ENCODE measurements around the gene SLC66A2. TPM values are rescaled to one million over a fixed set of nuclear protein-coding genes. Genes with fewer than 3 reads are reported as not detected.

SLC66A2 gene
- total RNA-seq, 2 experiments from 2014 or later, result 26.0 to 26.8 TPM

- Mint-ChIP-seq H3K27ac (peak overlapping the region; percentile 71), H3K27me3 (ENCODE audit: low read depth) (no peaks in the 10 kb centered on the region), H3K4me3 (no peak overlapping the region), H3K4me1 (ENCODE audit: low read depth) (peaks cover 69% of the 10 kb centered on the region), H3K9me3 (no peaks in the 10 kb centered on the region), H3K36me3 (ENCODE audit: low read depth) (peaks cover 31% of the 10 kb centered on the region)
- CTCF ChIA-PET, result no interaction called here
- DNase-seq, result no peak
- intact Hi-C loops (cut with micrococcal nuclease), result loop anchor here (2.0 kb wide), 1 partner anchor 172 kb away; no protein-coding TSS in a partner anchor
Measured at GRCh38 chr18:79983253-79983652, 31.8 kb upstream of the SLC66A2 start.

DNA sequence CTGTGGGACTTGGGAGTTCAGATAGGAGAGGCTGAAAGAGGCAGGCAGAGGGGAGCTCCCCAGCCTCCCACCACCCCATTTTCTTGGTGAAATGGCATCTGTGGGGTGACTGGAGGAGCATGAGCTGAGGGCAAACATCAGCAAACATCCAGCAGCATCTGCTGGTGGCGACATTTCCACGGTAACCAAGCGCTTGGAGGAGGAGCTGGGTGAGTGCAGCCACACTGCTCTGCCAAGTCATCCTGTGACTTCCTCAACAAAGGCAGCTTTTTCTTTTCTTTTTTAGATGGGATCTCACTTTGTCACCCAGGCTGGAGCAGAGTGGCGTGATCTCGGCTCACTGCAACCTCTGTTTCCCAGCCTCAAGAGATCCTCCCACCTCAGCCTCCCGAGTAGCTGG, 31.3 kb upstream of the SLC66A2 start:
- Mint-ChIP-seq H3K27me3 (ENCODE audit: low read depth) (no peaks in the 10 kb centered on the region), H3K27ac (peak overlapping the region; percentile 71), H3K9me3 (no peaks in the 10 kb centered on the region), H3K4me1 (ENCODE audit: low read depth) (peaks cover 74% of the 10 kb centered on the region), H3K36me3 (ENCODE audit: low read depth) (peaks cover 35% of the 10 kb centered on the region), H3K4me3 (peak overlapping the region; percentile 29)
- CTCF ChIA-PET, result no interaction called here
- intact Hi-C loops (cut with micrococcal nuclease), result loop anchor here (2.0 kb wide), 1 partner anchor 172 kb away; no protein-coding TSS in a partner anchor
- DNase-seq, result peak; percentile 62

DNA sequence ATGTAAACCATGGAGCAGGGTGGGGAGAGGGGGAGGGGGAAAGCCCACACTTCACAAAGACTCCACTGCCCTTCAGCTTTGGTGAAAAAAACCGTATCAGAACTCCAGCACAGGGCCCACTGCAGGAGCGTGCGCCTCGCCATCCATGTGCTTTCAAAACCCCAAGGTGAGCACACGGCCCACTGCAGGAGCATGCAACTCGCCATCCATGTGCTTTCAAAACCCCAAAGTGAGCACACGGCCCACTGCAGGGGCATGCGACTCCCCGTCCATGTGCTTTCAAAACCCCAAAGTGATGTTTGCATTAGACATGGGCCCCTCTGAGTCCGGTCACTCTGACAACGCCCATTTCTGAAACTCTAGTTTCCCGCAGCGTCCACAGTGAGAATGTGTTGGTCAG, 29.1 kb upstream of the SLC66A2 start:
- H3K4me1 Mint-ChIP-seq (ENCODE audit: low read depth), result peaks cover 63% of the 10 kb centered on the region
- H3K27me3 Mint-ChIP-seq (ENCODE audit: low read depth), result no peaks in the 10 kb centered on the region
- H3K9me3 Mint-ChIP-seq, result no peaks in the 10 kb centered on the region
- CTCF ChIA-PET, result no interaction called here
- no peak overlapping the region for H3K4me3 Mint-ChIP-seq
- intact Hi-C loops (cut with micrococcal nuclease), result no loop called here
- no peak overlapping the region for H3K27ac Mint-ChIP-seq
- DNase-seq, result no peak
- peaks cover 31% of the 10 kb centered on the region for H3K36me3 Mint-ChIP-seq (ENCODE audit: low read depth)

- DNase-seq, result no peak
- CTCF ChIA-PET, result no interaction called here
- Mint-ChIP-seq H3K4me1 (ENCODE audit: low read depth) (peaks cover 56% of the 10 kb centered on the region), H3K4me3 (no peak overlapping the region), H3K27ac (peak overlapping the region; percentile 18), H3K9me3 (no peaks in the 10 kb centered on the region), H3K27me3 (ENCODE audit: low read depth) (no peaks in the 10 kb centered on the region), H3K36me3 (ENCODE audit: low read depth) (peaks cover 29% of the 10 kb centered on the region)
- intact Hi-C loops (cut with micrococcal nuclease), result no loop called here
Measured at GRCh38 chr18:79979843-79980242, 28.4 kb upstream of the SLC66A2 start.

GRCh38 chr18:79975985-79976680, 24.7 kb upstream of the SLC66A2 start:
- Mint-ChIP-seq H3K27me3 (ENCODE audit: low read depth) (no peaks in the 10 kb centered on the region), H3K27ac (no peak overlapping the region), H3K4me3 (no peak overlapping the region), H3K4me1 (ENCODE audit: low read depth) (peaks cover 24% of the 10 kb centered on the region), H3K36me3 (ENCODE audit: low read depth) (peaks cover 43% of the 10 kb centered on the region), H3K9me3 (no peaks in the 10 kb centered on the region)
- DNase-seq, result no peak
- intact Hi-C loops (cut with micrococcal nuclease), result no loop called here
- CTCF ChIA-PET, result interaction anchor here (2.3 kb wide), 1 partner anchor 9 kb away, joined by 10 read pairs; no protein-coding TSS in a partner anchor

DNA sequence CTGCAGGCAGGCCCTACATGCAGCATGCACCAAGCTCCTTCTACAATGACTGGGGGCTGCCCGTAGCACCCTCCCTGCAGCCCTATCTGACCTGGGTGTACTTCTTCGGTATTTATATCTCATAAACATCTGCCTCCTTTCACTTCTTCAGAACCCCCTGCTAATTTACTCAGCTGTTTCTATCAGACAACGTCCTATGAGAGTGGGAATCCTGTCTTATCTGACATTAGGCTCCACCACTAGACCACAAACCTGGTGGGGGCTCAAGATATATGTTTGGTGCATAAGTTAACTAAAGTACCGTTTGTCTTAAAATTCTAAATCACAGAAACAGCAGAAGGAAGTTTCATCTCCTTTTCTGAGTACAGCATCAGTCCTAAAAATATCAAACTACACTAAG, 23.6 kb upstream of the SLC66A2 start:
- H3K9me3 Mint-ChIP-seq, result no peaks in the 10 kb centered on the region
- CTCF ChIA-PET, result interaction anchor here (2.3 kb wide), 1 partner anchor 10 kb away, joined by 10 read pairs; no protein-coding TSS in a partner anchor
- H3K36me3 Mint-ChIP-seq (ENCODE audit: low read depth), result peaks cover 44% of the 10 kb centered on the region
- peaks cover 15% of the 10 kb centered on the region for H3K4me1 Mint-ChIP-seq (ENCODE audit: low read depth)
- no peak overlapping the region for H3K4me3 Mint-ChIP-seq
- intact Hi-C loops (cut with micrococcal nuclease), result no loop called here
- no peak overlapping the region for H3K27ac Mint-ChIP-seq
- DNase-seq, result no peak
- no peaks in the 10 kb centered on the region for H3K27me3 Mint-ChIP-seq (ENCODE audit: low read depth)

- DNase-seq, result no peak
- intact Hi-C loops (cut with micrococcal nuclease), result no loop called here
- CTCF ChIA-PET, result interaction anchor here (2.3 kb wide), 1 partner anchor 11 kb away, joined by 10 read pairs; no protein-coding TSS in a partner anchor
- Mint-ChIP-seq H3K36me3 (ENCODE audit: low read depth) (peaks cover 42% of the 10 kb centered on the region), H3K27ac (no peak overlapping the region), H3K9me3 (no peaks in the 10 kb centered on the region), H3K27me3 (ENCODE audit: low read depth) (no peaks in the 10 kb centered on the region), H3K4me1 (ENCODE audit: low read depth) (peaks cover 10% of the 10 kb centered on the region), H3K4me3 (no peak overlapping the region)
Measured at GRCh38 chr18:79974025-79974654, 22.7 kb upstream of the SLC66A2 start.

GRCh38 chr18:79973517-79973916, 22.1 kb upstream of the SLC66A2 start:
- no peaks in the 10 kb centered on the region for H3K27me3 Mint-ChIP-seq (ENCODE audit: low read depth)
- CTCF ChIA-PET, result no interaction called here
- intact Hi-C loops (cut with micrococcal nuclease), result no loop called here
- H3K9me3 Mint-ChIP-seq, result no peaks in the 10 kb centered on the region
- H3K4me1 Mint-ChIP-seq (ENCODE audit: low read depth), result peaks cover 10% of the 10 kb centered on the region
- peaks cover 41% of the 10 kb centered on the region for H3K36me3 Mint-ChIP-seq (ENCODE audit: low read depth)
- no peak for DNase-seq
- H3K4me3 Mint-ChIP-seq, result no peak overlapping the region
- H3K27ac Mint-ChIP-seq, result no peak overlapping the region

GRCh38 chr18:79972720-79973119, 21.3 kb upstream of the SLC66A2 start:
- intact Hi-C loops (cut with micrococcal nuclease), result no loop called here

GRCh38 chr18:79971986-79972385, 20.5 kb upstream of the SLC66A2 start:
- intact Hi-C loops (cut with micrococcal nuclease), result no loop called here
- peaks cover 6% of the 10 kb centered on the region for H3K4me1 Mint-ChIP-seq (ENCODE audit: low read depth)
- H3K36me3 Mint-ChIP-seq (ENCODE audit: low read depth), result peaks cover 38% of the 10 kb centered on the region
- H3K27me3 Mint-ChIP-seq (ENCODE audit: low read depth), result no peaks in the 10 kb centered on the region
- H3K4me3 Mint-ChIP-seq, result no peak overlapping the region
- DNase-seq, result no peak
- CTCF ChIA-PET, result interaction anchor here (0.6 kb wide), 1 partner anchor 13 kb away, joined by 3 read pairs; no protein-coding TSS in a partner anchor
- H3K9me3 Mint-ChIP-seq, result no peaks in the 10 kb centered on the region
- H3K27ac Mint-ChIP-seq, result peak overlapping the region; percentile 68

More at GRCh38 chr18:79972720-79973119, 21.3 kb upstream of the SLC66A2 start:
- H3K27me3 Mint-ChIP-seq (ENCODE audit: low read depth), result no peaks in the 10 kb centered on the region
- H3K27ac Mint-ChIP-seq, result no peak overlapping the region
- CTCF ChIA-PET, result interaction anchor here (0.6 kb wide), 1 partner anchor 12 kb away, joined by 3 read pairs; no protein-coding TSS in a partner anchor
- no peaks in the 10 kb centered on the region for H3K9me3 Mint-ChIP-seq
- H3K36me3 Mint-ChIP-seq (ENCODE audit: low read depth), result peaks cover 38% of the 10 kb centered on the region
- no peak for DNase-seq
- H3K4me1 Mint-ChIP-seq (ENCODE audit: low read depth), result peaks cover 5% of the 10 kb centered on the region
- H3K4me3 Mint-ChIP-seq, result no peak overlapping the region

- H3K4me1 Mint-ChIP-seq (ENCODE audit: low read depth), result peaks cover 6% of the 10 kb centered on the region
- no peaks in the 10 kb centered on the region for H3K27me3 Mint-ChIP-seq (ENCODE audit: low read depth)
- H3K9me3 Mint-ChIP-seq, result no peaks in the 10 kb centered on the region
- DNase-seq, result no peak
- peaks cover 38% of the 10 kb centered on the region for H3K36me3 Mint-ChIP-seq (ENCODE audit: low read depth)
- CTCF ChIA-PET, result no interaction called here
- H3K27ac Mint-ChIP-seq, result no peak overlapping the region
- intact Hi-C loops (cut with micrococcal nuclease), result no loop called here
- H3K4me3 Mint-ChIP-seq, result no peak overlapping the region
Measured at GRCh38 chr18:79971211-79971952, 19.9 kb upstream of the SLC66A2 start.

DNA sequence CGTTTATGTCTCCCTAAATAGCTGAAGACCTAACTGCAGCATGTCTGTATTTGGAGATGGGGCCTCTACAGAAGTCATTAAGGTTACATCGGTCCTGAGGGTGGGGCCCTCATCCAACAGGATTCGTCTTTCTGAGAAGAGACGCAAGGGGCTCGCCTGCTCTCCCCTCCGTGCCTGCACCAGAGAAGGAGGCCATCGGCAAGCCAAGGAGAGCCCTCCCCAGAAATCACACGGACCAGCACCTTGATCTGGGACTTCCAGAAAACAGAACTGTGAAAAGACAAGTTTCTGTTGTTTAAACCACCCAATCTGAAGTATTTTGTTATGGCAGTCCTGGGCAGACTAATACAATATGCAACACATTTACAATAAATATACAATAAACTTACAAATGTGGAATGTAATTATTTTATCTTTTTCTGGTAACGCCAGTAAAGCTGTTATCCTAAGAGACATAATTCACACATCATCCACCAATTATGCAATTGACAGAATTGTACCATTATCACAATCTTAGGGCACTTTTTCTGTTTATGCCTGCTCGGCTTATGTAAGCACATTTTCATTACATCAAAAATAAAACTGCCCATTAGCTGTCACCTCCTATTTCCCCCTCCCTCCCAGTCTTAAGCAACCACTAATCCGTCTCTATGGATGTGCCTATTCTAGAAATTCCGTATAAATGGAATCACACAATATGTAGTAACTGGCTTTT, 19.1 kb upstream of the SLC66A2 start:
- Mint-ChIP-seq H3K9me3 (no peaks in the 10 kb centered on the region), H3K27me3 (ENCODE audit: low read depth) (no peaks in the 10 kb centered on the region), H3K27ac (no peak overlapping the region), H3K36me3 (ENCODE audit: low read depth) (peaks cover 35% of the 10 kb centered on the region), H3K4me3 (no peak overlapping the region), H3K4me1 (ENCODE audit: low read depth) (peaks cover 7% of the 10 kb centered on the region)
- CTCF ChIA-PET, result no interaction called here
- DNase-seq, result no peak
- intact Hi-C loops (cut with micrococcal nuclease), result no loop called here

Data from activated naive CD4-positive, alpha-beta T cell treated with anti-CD3 and anti-CD28 coated beads for 36 hours (primary cell).